Stimulated activated CD4-positive, alpha-beta T cell treated with anti-CD3 and anti-CD28 coated beads, Interleukin-15, amount 100 ng/mL, for 1 hour (primary cell): ENCODE data around the gene ATP6V1G3.
"Not testable (repeated sequence)": the region's sequence is repeated elsewhere in the genome, so short reads cannot be mapped to it uniquely, and the experiment has no call there.

Experiments
- DNase-seq, 2 donors: peaks; one replicate each; pipeline ENCODE4 v3.0.0-alpha.2; 2020; ENCODE audit warnings: low read depth in 1 of 2, low spot score in 1 of 2

The ATP6V1G3 gene

DNA sequence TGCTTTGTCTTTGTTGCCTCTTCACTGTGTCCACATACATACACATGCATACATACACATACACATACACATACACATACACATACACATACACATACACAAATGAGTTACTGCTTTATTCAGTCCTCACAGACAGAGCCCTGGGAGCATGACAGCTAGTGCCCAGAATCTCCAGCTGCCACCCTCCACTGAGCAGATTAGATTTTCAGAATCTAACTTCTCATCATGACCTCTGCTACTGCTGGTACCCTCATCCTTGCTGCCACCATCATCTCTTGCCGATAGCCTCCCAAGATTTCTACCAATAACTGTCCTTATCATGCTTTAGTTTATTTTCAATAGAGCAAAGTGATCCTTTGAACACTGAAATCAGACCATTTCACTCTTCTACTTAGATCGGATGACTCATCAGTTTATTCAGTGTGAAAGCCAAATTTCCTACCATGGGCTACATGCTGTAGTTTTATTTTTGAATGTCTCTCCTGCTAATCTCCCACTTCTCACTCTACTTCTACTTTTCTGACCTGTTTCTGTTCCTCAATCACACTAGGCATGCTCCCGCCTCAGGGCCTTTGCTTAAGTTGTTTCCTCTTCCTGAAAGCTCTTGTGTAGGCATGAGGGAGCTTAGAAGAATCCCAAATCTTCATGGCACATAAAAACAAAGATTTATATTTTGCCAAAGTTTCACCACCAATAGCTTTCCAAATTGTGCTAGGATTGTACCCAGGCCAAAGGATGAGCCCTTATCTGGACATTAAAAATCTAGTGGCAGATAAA lies 43.0 kb downstream of the ATP6V1G3 start:
- DNase-seq = no peak

DNA sequence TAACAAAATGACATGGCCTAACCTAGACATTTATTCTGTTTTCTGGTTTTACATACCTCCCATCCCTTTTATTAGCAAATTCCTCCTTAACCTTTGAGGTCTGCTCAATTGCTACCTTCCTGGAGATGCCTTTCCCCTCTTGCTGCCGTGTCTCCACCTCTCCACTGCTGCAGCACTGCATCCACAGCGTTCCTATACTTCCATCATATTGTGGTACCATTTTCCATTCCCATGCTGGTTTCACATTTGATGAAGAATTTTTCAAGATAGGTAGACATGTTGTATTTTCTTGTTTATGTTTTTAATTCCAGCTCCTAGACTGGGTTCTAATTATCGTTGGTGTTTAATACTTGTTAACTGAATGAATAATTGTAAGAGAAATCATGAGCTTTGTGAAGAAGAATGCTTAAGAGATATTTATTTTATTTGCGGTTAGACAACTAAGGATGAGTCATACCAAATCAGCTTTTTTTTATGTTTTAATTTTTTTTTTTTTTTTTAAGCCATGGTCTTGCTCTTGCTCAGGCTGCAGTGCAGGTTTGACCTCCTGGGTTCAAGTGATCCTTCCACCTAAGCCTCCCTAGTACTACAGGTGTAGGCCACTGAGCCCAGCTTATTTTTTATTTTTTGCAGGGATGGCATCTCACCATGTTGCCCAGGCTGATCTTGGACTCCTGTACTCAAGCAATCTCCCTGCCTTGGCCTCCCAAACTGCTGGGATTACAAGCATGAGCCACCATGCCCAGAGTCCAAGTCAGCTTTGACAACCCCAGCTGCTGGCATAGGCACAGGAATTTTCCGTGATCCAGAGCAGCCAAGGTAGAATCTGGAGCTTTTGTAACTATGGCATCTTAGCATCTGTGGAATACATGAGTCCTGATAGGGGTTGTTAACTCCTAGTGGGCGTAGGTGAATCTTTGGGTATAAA lies 44.0 kb downstream of the ATP6V1G3 start:
- DNase-seq = no peak

DNA sequence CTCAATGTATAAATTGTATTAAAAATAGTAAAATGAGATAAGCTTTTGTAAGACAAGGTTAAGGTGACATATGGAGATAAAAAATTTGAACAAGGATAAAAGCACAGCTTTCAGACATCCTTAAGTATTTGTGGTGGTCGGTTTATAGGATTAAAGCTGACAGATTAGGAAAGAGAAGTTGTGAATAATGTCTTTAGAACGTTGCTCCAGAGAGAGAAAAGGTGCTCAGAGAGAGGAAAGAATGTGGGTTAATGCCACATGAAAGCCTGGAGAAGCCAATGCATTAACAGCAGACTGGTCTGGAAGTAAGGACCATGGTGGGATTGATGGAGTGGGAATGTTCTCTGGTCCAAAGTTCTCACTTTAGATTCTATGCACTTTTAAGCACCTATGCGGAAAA lies 44.8 kb downstream of the ATP6V1G3 start:
- no peak for DNase-seq

DNA sequence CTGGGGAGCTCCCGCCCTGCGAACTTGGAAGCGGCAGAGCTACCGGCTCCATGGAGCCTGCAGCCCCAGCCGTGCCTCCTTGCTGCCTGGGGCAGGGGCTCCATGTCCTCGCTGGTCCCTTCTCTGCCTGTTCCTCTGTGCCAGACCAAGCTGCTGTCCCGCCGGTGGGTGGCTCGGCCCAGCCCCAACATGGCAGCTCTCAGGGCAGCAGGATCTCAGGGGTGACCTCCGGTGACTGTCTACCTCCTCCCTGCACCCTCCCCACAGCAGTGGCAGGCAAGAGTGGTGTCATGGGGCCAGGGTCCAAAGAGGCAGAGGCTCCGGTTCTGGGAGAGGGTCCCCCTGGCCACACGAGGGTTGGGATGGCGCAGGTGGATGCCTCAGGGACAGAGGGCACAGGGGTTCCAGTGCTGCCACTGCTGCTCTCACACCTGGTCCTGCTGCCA lies 45.8 kb downstream of the ATP6V1G3 start:
- DNase-seq = no peak

DNA sequence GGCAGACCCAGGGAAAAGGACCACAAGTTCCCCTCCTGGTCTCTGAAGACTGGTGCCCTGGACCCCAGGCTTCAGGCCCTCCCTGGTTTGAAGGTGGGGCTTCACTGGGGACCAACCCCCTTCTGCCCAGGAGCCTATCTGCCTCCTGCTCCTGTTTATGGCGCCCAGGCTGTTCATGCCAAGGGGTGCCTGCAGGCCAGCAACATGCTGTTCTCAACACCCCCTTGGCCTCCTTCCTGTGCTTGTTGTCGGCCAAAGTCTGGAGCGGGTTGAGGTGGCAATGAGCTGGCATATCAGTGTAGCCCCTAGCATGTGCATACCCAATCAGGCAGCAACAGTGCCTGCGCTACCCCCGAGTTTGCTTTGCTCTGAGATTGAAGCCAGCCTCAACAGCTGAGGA lies 46.3 kb downstream of the ATP6V1G3 start:
- no peak for DNase-seq

DNA sequence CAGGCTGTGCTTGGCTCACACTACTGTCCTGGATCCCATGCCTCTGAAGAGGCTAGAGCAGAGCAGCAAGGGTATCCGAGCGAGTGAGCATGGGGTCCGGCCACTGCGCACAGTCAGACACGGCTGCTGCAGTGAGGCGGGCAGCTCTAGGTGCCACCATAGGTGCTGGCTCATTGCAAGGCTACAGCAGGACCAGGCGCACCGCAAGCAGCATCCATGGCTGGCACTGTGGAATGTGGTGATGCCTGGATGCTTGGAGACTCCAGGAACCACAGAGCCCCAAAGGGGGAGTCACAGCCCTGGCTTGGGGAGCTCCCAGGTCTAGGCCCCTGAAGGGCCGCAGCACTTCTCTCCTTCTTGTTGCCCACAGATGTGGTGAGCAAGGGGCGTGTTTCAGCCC lies 47.2 kb downstream of the ATP6V1G3 start:
- DNase-seq = no peak

DNA sequence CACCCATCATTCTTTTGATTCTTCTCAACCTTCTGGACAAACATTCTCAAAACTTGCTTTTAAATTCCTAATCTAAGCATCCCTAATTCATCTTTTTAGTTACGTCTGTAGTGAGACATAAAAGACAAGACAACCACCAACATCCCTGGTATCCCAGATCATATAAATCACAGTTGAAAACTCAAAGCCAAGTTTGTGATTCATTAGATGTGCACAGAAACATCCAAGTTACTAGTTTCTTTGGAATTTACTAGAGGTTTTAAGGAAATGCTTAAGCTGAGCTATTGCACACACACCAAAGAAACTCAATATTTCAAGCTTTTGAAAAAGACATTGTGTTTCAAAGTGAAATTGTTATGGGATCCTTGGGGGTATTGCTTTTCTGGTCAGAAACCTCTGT lies 47.6 kb downstream of the ATP6V1G3 start:
- DNase-seq = no peak

DNA sequence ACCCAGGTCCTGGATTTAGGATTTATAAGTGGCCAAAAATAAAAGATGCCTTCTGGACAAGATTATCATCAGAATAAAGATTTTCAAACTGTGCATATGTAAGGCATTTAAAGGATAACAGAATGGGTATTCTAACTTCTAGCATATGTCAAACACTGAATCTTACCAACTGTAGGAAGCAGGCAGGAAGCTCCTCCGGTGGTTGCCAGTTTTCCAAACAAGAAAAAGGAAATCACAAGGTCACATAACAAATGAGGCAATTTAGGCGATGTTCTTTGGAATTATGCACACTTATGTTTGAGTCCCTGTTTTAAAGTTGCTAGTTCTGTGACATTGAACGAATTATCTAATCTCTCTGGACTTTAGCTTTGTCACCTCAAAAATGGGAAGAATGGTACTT lies 48.9 kb downstream of the ATP6V1G3 start:
- DNase-seq = no peak

DNA sequence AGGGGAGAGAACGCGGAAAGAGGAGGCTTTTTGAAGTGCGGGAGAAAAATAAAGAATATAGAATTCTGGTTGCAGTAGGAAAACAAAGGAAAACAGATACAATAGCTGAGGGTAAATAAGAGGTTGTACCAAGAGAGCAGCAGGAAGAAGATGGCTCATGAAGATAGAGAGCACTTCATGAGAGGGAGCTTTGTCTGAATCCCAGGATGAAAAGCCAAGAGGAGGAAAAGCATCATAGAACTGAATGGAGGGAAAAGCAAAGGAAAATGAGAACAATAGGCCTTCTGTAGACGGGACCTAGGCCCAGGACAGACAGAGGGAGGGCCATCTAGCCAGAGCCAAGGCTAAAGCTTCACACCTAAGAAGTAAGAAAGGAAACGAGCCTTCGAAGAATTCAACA lies 49.5 kb downstream of the ATP6V1G3 start:
- DNase-seq = no peak

DNA sequence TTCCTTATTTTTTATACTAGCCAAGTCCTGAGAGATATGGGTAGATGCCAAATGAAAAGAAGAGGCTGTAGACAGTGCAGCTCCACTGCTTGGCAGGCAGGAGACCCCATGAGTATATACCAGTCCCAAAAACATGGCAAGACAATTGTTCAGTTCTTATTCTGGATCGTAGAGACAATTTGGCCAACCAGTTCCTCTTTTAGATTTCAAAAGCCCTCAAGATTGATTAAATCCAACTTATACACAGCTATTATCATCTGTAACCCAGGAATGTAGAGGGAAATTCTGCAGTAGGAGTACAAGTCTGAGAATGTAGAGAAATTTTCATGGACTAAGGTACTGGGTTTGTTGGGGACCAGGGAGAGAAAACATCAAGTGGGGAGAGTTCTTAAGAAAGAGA lies 50.3 kb downstream of the ATP6V1G3 start:
- DNase-seq = no peak

DNA sequence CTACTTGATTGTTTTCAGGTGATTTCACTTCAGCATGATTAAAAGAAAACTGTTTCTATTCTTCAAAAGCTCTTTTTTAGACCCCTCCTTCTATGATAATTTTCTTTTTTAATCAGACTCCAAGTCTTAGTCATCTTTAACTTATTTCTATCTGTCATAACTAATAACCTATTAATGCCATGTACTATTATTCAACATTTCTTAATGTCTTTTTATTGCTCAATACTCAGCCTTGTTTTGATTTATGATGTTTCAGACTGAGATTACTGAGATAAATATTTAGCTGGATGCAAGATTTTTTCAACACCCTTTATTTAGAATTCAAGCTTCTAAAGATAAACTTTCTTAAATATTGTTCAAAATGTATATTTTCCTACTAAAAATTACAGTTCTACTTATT lies 53.6 kb downstream of the ATP6V1G3 start:
- DNase-seq = no peak

DNA sequence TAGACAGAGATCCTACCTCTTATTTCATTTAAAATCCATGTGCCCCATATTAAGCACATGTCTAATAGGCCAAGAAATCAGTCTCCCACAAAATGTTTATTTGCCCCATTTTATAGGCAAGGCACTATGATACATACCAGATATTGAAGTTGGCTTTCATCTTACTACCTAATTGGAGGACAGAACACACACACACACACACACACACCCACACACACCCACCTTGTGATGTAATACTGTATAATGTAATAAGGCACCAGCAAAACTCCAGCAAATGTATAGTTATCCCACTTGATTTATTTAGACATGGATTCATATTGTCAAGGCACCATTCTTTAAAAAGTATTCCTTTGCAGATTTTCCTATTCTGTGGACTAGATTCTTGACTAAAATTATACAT lies 56.8 kb downstream of the ATP6V1G3 start:
- no peak for DNase-seq

DNA sequence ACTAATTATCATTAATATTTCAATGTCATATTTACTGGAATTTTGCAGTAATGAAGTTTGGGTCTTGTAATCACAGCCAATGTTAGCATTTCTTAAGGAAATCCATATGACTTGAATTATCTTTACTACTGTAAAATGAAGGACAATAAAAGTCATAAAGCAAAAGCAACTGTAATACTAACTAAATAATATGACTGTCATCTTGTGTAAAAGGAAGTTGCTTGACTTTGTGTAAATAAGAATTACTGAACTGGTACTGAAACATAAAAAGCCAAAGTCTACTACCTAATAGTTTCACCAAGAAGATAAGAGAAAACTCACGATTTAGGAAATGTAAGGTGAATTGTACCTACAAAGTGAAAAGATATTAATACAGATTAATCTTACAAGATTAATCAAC lies 57.5 kb downstream of the ATP6V1G3 start:
- DNase-seq = no peak

DNA sequence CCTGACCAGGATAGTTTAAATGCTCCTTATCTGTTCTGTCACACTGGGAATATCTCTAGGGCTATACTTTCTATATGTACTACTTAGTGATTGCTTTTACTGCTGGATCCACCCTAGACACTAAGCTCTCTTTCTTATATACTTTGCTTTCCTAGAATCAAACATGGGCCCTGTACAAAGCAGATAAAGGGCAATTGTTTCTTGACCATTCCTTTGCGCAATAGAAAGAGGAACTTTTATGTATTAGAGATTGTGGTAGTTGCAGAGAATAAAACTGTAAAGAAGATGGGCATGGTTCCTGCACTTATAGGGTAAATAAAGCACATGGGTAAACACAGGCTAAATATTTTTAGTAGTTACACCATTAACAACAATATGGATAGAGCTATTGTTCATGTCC lies 58.8 kb downstream of the ATP6V1G3 start:
- no peak for DNase-seq

DNA sequence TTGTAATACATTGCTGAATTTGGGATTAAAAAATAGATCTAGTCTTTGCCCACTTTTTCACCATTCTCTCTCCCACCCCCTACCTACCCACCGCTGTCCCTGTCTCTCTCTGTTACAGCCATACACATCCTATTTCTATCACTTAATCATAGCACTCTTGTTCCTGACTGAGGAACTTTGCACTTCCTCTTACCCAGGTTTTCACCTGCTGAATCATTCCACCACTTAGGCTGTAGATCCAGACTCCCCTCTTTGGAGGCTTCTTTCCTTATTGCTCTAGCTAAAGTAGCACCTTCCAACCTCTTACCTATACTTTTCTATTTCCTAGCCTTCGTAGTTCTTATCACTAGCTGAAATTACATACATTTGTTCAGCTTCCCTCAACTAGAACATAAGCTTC lies 59.6 kb downstream of the ATP6V1G3 start:
- DNase-seq = no peak

DNA sequence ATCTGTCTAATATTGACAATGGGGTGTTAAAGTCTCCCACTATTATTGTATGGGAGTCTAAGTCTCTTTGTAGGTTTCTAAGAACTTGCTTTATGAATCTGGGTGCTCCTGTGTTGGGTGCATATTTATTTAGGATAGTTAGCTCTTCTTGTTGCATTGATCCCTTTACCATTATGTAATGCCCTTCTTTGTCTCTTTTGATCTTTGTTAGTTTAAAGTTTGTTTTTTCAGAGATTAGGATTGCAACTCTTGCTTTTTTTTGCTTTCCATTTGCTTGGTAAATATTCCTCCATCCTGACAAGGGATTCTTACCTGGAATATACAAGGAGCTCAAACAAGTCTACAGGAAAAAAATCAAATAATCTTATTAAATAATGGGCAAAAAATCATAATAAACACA lies 63.1 kb downstream of the ATP6V1G3 start:
- DNase-seq = not testable (repeated sequence)
